Breast epithelium (tissue), 4 donors: Measurements from ENCODE around the gene LMO1. TPM values are rescaled to one million over a fixed set of nuclear protein-coding genes. Genes with fewer than 3 reads are reported as not detected.
A peak's percentile ranks its signal among the peaks of the same experiment; 100 is the strongest.

Source experiments
- DNase-seq, 2 donors: peaks; one replicate each; pipeline ENCODE4 v3.0.0-alpha.2; 2019; ENCODE audit warnings: low spot score in 2 of 2
- H3K27ac ChIP-seq, 2 donors: fragments of 200-600 bp; sonication (generic) in 1 of 2; one replicate each; pipeline ENCODE4 v1.5.1; 2016 to 2019; ENCODE audit warnings: mild to moderate bottlenecking in 1 of 2
- H3K27me3 ChIP-seq, 2 donors: fragments of 200-600 bp; sonication (generic) in 1 of 2; one replicate each; pipeline versions ENCODE4 v1.5.1 to v1.6.0; 2017 to 2019; ENCODE audit warnings: control low read depth in 1 of 2, mild to moderate bottlenecking in 1 of 2
- H3K36me3 ChIP-seq: fragments of 200-600 bp; one replicate; pipeline ENCODE4 v1.5.1; 2019
- H3K4me1 ChIP-seq, 2 donors: fragments of 200-600 bp; sonication (generic); one replicate each; pipeline ENCODE4 v1.5.1; 2016 to 2019; ENCODE audit warnings: control low read depth in 1 of 2
- H3K4me3 ChIP-seq, 3 donors: fragments of 200-600 bp; sonication (generic); 1 replicate in 2 of 3; 2 replicates in 1 of 3; pipeline ENCODE4 v1.5.1; 2016 to 2019; ENCODE audit warnings: mild to moderate bottlenecking in 3 of 3, moderate library complexity in 2 of 3
- H3K9me3 ChIP-seq, 2 donors: fragments of 200-600 bp; sonication (generic) in 1 of 2; one replicate each; pipeline ENCODE4 v1.5.1; 2016 to 2019; ENCODE audit warnings: control low read depth in 1 of 2
- CTCF ChIP-seq, 3 donors: fragments of 450-650 bp; IDR thresholded peaks; one replicate each; pipeline ENCODE4 v1.5.1; 2016 to 2017; ENCODE audit warnings: antibody characterized with exemption in 3 of 3, mild to moderate bottlenecking in 3 of 3, moderate library complexity in 3 of 3
- POLR2A ChIP-seq: fragments of 450-650 bp; IDR thresholded peaks from one replicate; pipeline ENCODE4 v1.6.1; 2016; ENCODE audit warnings: antibody characterized with exemption, mild to moderate bottlenecking, moderate library complexity
- POLR2AphosphoS5 ChIP-seq, 3 donors: sonication (generic); formaldehyde crosslinking; IDR thresholded peaks; one replicate each; pipeline ENCODE4 v1.6.1; 2017; ENCODE audit warnings: antibody characterized with exemption in 3 of 3
- intact Hi-C: fragments of 100-400 bp; cut with DNase I; formaldehyde crosslinking; loops from one replicate; pipeline ENCODE4 v1.15.1; 2023; ENCODE audit warnings: low total_unique reads
- total RNA-seq, 3 donors: library from RNA; depleted of rRNA; stranded (reverse); fragments of >200 nt; gene quantifications; one replicate each; pipeline ENCODE4 v1.1.0, GENCODE V29; 2016

Gene LMO1
- total RNA-seq, 3 donors from 2014 or later: not detected

GRCh38 chr11:8225589-8226036 lies 38.1 kb downstream of the LMO1 start:
- Histone ChIP-seq H3K27ac (no peak overlapping the region), H3K36me3 (no peaks in the 10 kb centered on the region), H3K27me3 (no peaks in the 10 kb centered on the region), H3K4me3 (no peak overlapping the region), H3K9me3 (no peaks in the 10 kb centered on the region), H3K4me1 (no peaks in the 10 kb centered on the region)
- TF ChIP-seq POLR2AphosphoS5 (IDR thresholded peaks at IDR 0.05) (no peak), CTCF (IDR thresholded peaks at IDR 0.05) (peak; percentile 85 to 93 (median 91))
- intact Hi-C loops: no loop called here
- peak; percentile 53 to 76 for DNase-seq

GRCh38 chr11:8224711-8225110 lies 39.0 kb downstream of the LMO1 start:
- intact Hi-C loops: no loop called here
- H3K9me3 ChIP-seq: no peaks in the 10 kb centered on the region
- no peaks in the 10 kb centered on the region for H3K27me3 ChIP-seq
- H3K4me1 ChIP-seq: no peaks in the 10 kb centered on the region
- DNase-seq: no peak
- TF ChIP-seq POLR2A (no peak), CTCF (IDR thresholded peaks at IDR 0.05) (no peak), POLR2AphosphoS5 (IDR thresholded peaks at IDR 0.05) (no peak)
- H3K36me3 ChIP-seq: no peaks in the 10 kb centered on the region
- H3K4me3 ChIP-seq: no peak overlapping the region
- no peak overlapping the region for H3K27ac ChIP-seq

- no peaks in the 10 kb centered on the region for H3K9me3 ChIP-seq
- no peak overlapping the region for H3K4me3 ChIP-seq
- H3K27me3 ChIP-seq: no peaks in the 10 kb centered on the region
- no peak for DNase-seq
- no peaks in the 10 kb centered on the region for H3K4me1 ChIP-seq
- intact Hi-C loops: no loop called here
- TF ChIP-seq POLR2A (no peak), CTCF (IDR thresholded peaks at IDR 0.05) (no peak), POLR2AphosphoS5 (IDR thresholded peaks at IDR 0.05) (no peak)
- H3K36me3 ChIP-seq: no peaks in the 10 kb centered on the region
- H3K27ac ChIP-seq: no peak overlapping the region
Measured at GRCh38 chr11:8224161-8224591, 39.5 kb downstream of the LMO1 start.

- H3K9me3 ChIP-seq: no peaks in the 10 kb centered on the region
- H3K27me3 ChIP-seq: no peaks in the 10 kb centered on the region
- no peak overlapping the region for H3K4me3 ChIP-seq
- intact Hi-C loops: no loop called here
- no peak for DNase-seq
- TF ChIP-seq POLR2A (no peak), POLR2AphosphoS5 (IDR thresholded peaks at IDR 0.05) (no peak), CTCF (IDR thresholded peaks at IDR 0.05) (no peak)
- no peaks in the 10 kb centered on the region for H3K4me1 ChIP-seq
- H3K27ac ChIP-seq: no peak overlapping the region
- no peaks in the 10 kb centered on the region for H3K36me3 ChIP-seq
Measured at GRCh38 chr11:8223513-8223900, 40.2 kb downstream of the LMO1 start.

GRCh38 chr11:8222820-8223512 lies 40.7 kb downstream of the LMO1 start:
- H3K9me3 ChIP-seq: no peaks in the 10 kb centered on the region
- no peak for DNase-seq
- no peaks in the 10 kb centered on the region for H3K4me1 ChIP-seq
- H3K27me3 ChIP-seq: no peaks in the 10 kb centered on the region
- TF ChIP-seq POLR2A (no peak), CTCF (IDR thresholded peaks at IDR 0.05) (no peak), POLR2AphosphoS5 (IDR thresholded peaks at IDR 0.05) (no peak)
- no peaks in the 10 kb centered on the region for H3K36me3 ChIP-seq
- no peak overlapping the region for H3K27ac ChIP-seq
- intact Hi-C loops: no loop called here
- no peak overlapping the region for H3K4me3 ChIP-seq
